Astrocyte of the cerebellum (primary cell): ENCODE measurements around the gene GADD45A.
A peak's percentile ranks its signal among the peaks of the same experiment; 100 is the strongest.

Source experiments
- DNase-seq: peaks from one replicate; pipeline ENCODE4 v3.0.0-alpha.2; 2011; ENCODE audit warnings: low read depth
- H3K4me3 ChIP-seq: 2 replicates; pipeline ENCODE4 v1.5.1; 2011; ENCODE audit warnings: mild to moderate bottlenecking, low read depth, low read length, moderate library complexity
- in situ Hi-C: cut with HindIII; loops from 2 replicates; pipeline ENCODE4 v1.10.0; 2017; ENCODE audit warnings: low sequenced_read_pairs
- TF ChIP-seq, protein P1 (sequence below): IDR thresholded peaks from 2 replicates; pipeline ENCODE4 v1.5.1; 2012; ENCODE audit warnings: low read length, low read depth, moderate library complexity, mild to moderate bottlenecking; ENCODE audit errors: missing control alignments

The GADD45A gene, protein sequence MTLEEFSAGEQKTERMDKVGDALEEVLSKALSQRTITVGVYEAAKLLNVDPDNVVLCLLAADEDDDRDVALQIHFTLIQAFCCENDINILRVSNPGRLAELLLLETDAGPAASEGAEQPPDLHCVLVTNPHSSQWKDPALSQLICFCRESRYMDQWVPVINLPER

DNA sequence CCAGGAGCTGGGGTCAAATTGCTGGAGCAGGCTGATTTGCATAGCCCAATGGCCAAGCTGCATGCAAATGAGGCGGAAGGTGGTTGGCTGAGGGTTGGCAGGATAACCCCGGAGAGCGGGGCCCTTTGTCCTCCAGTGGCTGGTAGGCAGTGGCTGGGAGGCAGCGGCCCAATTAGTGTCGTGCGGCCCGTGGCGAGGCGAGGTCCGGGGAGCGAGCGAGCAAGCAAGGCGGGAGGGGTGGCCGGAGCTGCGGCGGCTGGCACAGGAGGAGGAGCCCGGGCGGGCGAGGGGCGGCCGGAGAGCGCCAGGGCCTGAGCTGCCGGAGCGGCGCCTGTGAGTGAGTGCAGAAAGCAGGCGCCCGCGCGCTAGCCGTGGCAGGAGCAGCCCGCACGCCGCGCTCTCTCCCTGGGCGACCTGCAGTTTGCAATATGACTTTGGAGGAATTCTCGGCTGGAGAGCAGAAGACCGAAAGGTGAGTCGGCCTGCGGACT lies at the start of gene GADD45A:
Gene GADD45A, plus strand, starts transcription at position 135 of the 491 bp plus-strand sequence. Its CDS starts 294 bp downstream, at position 429.
- TF ChIP-seq, protein P1, sequence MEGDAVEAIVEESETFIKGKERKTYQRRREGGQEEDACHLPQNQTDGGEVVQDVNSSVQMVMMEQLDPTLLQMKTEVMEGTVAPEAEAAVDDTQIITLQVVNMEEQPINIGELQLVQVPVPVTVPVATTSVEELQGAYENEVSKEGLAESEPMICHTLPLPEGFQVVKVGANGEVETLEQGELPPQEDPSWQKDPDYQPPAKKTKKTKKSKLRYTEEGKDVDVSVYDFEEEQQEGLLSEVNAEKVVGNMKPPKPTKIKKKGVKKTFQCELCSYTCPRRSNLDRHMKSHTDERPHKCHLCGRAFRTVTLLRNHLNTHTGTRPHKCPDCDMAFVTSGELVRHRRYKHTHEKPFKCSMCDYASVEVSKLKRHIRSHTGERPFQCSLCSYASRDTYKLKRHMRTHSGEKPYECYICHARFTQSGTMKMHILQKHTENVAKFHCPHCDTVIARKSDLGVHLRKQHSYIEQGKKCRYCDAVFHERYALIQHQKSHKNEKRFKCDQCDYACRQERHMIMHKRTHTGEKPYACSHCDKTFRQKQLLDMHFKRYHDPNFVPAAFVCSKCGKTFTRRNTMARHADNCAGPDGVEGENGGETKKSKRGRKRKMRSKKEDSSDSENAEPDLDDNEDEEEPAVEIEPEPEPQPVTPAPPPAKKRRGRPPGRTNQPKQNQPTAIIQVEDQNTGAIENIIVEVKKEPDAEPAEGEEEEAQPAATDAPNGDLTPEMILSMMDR = no peak
- peak within 1 kb of the TSS; percentile 94 for H3K4me3 ChIP-seq
- peak; percentile 98 for DNase-seq
- in situ Hi-C loops = loop anchor here (25.0 kb wide), 1 partner anchor 148 kb away; no protein-coding TSS in a partner anchor

DNA sequence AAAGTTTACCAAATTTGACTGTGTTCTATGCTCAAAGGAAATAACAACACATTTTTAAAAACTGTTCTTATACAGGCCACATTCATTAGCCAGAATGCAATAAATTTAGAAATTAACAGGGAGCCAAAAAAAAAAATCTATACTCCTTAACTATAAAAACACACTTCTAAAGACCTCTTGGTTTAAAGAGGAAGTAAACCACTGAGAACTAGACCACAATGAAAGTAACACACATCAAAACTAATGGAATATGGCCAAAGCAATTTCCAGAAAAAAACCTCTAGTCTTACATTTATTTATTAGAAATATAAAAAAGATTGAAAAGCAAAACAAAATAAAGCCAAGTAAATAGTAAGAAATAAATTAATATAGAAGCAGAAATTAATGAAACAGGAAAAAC lies 48.9 kb upstream of the GADD45A start:
- DNase-seq = no peak
- in situ Hi-C loops = no loop called here
- TF ChIP-seq, protein P1 = no peak
- H3K4me3 ChIP-seq = no peak overlapping the region

DNA sequence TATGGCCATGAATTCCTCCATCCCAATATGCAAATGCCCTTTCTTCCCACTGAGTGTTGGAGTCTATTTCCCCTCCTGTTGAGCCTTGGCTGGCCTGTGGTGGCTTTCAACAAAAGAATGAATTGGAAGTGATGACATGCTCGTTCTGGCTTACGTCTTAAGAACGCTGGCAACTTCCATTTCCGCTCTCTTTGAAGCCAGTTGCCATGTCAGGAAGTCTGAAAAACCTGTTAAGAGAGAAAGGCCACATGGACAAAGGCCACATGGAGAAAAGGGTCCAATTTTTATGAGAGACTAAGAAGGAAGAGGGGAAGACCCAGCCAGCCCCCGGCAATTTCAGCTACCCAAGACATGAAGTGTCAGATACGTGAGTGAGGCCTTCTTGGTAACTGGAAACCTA lies 45.6 kb upstream of the GADD45A start:
- H3K4me3 ChIP-seq = no peak overlapping the region
- in situ Hi-C loops = no loop called here
- DNase-seq = no peak
- TF ChIP-seq, protein P1 = no peak

DNA sequence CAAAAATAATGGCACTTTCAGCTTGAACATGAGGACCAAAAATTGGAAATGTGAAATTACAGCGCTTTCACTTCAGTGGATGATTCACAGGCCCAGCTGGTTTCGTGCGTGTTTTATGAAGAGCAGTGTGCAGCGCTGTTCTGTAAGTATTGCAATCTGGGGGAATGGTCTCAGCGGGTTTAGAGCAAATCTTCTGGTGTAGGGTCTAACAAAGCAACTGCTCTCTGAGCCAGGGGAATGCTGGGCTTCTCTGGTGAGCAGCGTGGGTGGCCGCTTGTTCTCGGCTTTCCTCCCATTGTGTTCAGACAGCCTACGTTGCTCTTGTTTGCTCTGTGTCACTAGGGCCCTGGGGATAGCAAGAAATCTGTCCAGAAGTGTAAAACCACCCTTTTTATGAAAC lies 42.4 kb upstream of the GADD45A start:
- DNase-seq = no peak
- in situ Hi-C loops = no loop called here
- no peak overlapping the region for H3K4me3 ChIP-seq
- TF ChIP-seq, protein P1 = no peak

DNA sequence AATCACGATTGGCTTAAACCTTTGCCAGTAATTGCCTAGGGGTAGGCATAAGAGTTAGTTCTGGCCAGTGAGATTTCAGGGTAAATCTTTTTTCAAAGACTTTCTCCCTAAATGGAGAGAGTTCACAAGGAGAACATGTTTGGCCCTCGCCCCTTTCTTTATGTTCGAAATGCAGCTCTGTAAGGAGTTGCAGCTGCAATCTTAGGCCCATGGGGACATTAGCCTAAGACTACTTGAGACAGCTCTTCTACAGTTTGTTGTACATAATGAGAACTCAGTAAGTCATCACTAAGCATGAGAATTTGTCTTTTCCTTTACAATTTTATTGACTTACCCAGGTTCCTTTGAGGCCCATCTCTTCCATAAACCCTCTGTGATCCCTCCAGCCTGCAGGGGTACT lies 40.4 kb upstream of the GADD45A start:
- in situ Hi-C loops = no loop called here
- TF ChIP-seq, protein P1 = no peak
- no peak for DNase-seq
- H3K4me3 ChIP-seq = no peak overlapping the region

DNA sequence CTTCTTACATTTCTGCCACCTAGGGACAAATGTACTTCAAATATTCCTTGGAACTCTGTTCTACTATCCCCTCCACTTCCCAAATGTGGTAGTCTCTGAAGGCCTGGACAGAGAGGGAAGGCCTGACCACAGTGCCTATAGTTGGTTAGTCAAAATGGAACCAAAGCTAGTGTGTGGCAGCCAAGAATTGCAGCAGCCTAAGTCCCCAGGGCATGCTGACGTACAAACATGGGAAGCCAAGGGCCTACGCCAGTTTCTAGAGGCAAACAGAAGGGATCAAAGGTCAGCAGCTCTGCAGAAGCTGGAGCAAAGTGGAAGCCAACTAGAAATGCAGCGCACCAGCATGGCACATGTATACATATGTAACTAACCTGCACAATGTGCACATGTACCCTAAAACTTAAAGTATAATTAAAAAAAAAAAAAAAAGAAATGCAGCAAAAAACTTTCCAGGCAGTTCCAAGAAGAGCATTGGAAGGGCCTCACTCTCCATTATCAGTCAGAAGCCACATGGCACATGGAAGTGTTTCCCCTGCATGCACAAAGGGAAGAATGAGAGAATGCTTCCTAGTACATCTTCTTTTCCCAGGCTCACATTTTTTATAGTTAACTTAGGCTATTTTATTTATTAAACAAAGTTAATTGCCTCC lies 39.4 kb upstream of the GADD45A start:
- no peak overlapping the region for H3K4me3 ChIP-seq
- no peak for DNase-seq
- TF ChIP-seq, protein P1 = no peak
- in situ Hi-C loops = no loop called here
